LNCAP (cell line): Measurements from ENCODE around the gene INPP5A.

ENCODE experiments used
- CTCF ChIP-seq: fragments of 450-650 bp; IDR thresholded peaks from 2 replicates; pipeline ENCODE4 v1.5.1; 2017; ENCODE audit warnings: mild to moderate bottlenecking

Gene INPP5A

GRCh38 chr10:132548106-132548823, 10.7 kb downstream of the INPP5A start:
- TF ChIP-seq CTCF: no peak

GRCh38 chr10:132548869-132549268, 11.3 kb downstream of the INPP5A start:
- no peak for TF ChIP-seq CTCF

- no peak for TF ChIP-seq CTCF
Observed at GRCh38 chr10:132549371-132549770, 11.8 kb downstream of the INPP5A start.

DNA sequence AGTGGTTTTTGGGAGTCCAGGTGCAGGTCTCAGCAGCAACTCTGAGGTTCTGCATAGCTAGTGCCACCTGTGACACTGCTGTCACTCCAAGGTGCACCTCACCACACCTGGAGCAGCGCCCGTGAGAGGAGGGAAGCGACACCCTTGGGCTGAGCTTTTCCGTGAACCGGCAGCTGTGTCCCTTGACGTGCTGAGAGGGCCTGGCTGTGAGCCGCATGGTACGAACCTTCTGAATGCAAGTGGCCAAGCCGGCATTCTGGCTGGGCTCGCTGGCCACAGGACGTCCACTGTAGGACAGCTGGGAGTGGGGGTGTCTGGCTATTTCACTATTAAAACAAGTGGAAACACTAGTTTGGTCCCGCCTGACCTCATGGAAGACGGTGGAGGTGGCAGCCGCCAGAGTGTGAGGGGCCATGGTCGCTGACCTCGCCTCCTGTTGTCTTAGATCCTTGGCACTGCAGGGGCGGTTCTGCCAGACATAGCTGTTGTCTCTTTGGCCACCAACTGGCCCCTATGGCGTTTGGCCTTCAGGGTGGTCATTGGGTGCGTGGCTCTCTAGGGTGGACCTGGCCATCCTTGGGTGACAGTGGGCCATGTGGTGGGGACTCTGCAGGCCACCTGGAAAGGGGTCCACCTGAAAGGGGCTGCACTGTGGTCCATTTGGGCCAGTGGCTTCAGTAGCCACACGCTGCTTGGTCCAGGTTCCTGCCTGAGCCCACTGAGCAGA, 12.9 kb downstream of the INPP5A start:
- no peak for TF ChIP-seq CTCF

DNA sequence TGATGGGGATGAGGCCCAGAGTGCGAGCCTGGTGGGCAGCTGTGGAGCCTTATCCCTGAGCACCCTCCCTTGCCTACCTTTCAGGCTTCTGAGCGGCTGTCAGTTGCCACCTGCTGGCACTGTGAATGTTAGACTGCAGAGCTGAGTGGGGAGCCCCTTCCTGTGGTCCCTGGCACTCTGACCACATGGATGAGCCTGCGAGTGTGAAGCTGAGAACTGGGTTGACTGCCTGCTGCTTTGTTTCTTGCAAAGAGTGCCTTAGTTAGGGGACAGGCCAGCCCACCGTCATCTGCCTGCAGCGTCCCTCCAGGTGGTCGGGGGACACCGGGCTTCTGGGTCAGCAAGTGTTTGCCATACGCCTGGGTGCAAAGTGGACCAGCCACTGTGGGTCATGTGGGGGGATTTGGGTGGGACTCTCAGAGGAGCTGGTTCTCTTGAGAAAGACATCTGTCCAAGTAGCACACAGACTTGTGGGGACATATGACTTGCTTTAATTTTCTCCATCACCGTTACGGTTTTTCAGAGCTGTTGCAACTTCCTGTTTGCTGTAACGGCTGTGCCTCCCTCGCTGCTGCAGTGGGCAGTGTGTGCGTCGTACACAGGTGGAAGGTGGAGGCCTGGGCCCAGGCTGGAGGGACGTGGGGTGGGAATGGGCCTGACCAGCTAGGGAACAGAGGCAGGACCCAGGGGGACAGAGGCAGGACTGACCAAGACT, 13.7 kb downstream of the INPP5A start:
- no peak for TF ChIP-seq CTCF

GRCh38 chr10:132551808-132552130, 14.2 kb downstream of the INPP5A start:
- TF ChIP-seq CTCF: no peak

DNA sequence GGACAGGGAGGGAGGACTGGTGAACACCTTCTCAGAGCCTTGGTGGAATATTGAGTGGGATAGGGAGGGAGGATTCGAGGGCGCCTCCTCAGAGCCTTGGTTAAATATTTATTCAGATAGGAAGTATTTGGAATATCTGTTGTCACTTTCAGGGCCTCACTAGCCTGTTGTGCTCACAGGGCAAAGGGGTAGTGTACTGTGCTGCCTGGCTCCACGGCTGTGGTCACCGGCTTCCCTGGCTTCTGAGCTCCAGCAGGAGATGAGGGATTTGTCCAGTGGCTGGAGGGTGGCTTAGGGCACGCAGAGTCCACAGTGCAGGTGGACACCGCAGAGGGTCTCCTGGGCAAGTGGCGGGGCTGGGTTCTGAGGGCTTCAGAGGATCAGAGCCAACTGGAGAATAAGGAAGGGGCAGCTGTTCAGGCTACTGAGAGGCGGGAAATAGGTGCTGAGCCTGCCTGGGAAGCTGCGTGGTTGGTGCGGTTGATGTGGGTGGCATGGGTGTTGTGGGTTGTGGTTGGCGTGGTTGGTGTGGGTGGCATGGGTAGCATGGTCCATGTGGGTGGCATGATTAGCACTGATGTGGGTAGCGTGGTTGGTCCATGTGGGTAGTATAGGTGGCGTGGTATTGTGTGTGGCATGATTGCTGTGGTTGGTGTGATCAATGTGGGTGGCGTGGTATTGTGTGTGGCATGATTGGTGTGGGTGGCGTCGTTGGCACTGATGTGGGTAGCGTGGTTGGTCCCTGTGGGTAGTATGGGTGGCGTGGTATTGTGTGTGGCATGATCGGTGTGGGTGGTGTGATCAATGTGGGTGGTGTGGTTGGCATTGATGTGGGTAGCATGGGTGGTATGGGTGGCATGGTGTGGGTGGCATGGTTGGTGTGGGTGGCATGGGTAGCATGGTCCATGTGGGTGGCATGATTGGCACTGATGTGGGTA, 16.7 kb downstream of the INPP5A start:
- TF ChIP-seq CTCF: no peak
